NCI-H2081 treated with DMSO at 0.1 percent for 48 hours (cell line): ENCODE measurements around the gene OIP5.
"Not testable (repeated sequence)": the region's sequence is repeated elsewhere in the genome, so short reads cannot be mapped to it uniquely, and the experiment has no call there.

Experiments used
- DNase-seq: peaks from one replicate; lab custom pipeline; 2025; lab: John Stamatoyannopoulos, UW

The OIP5 gene

DNA sequence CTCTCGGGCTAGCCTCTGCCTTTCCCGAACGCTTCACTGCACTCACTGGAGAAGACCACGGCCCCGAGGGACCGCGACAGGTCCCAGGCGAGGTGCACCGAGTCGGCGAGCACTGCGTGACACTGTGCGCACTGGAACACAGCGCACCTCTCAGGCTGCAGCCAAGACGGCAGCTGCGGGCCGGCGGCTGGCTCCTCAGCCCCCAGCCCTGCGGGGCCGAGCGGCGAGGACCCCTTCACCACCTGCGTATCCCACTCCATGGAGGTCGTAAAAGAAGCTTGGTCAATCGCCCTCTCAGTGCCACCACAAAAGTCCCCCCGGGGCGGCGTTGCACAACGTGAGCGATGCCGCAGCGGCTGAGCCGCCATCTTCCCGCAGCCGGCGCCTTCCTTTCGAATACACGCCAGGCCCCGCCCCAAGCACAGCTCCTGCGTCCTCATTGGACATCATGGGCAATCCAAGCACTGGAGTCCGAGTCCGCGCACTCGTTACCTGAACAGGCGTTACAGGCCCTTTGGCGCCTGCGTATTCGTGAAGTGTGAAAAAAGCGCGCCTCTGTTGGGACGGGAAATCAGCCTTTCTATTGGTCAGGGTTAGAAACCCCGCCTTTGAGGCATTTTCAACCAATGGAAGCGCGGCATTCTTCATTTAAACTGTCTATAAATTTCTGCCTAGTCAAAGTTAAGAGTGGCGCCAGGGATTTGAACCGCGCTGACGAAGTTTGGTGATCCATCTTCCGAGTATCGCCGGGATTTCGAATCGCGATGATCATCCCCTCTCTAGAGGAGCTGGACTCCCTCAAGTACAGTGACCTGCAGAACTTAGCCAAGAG is at the start of gene OIP5, which contains the start of gene NUSAP1:
Gene OIP5 (minus strand): TSS at position 398 of the 832 bp plus-strand sequence. CDS start 30 bp downstream, at position 368.
Gene NUSAP1 (plus strand): TSS at position 688 of the 832 bp plus-strand sequence. CDS start 77 bp downstream, at position 765.
- peak; percentile 99 for DNase-seq

DNA sequence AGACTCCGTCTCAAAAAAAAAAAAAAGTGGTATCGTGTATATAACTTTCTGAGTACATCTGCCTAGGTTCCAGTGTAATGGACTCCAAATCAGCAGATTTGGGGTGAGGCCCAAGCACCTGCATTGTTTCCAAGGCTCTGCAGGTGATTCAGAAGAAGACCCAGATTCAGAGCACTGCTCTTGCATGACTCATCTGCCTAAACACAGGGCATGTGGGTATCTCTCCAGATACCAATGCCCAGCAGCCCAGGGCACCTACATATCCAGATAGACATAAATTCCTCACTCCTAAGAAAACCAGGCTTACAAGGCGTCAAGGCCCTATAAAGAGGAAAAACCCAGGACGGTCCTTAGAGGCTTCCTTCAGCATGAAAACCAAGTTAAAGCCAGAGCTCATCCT is 45.6 kb upstream of the OIP5 start:
- no peak for DNase-seq

DNA sequence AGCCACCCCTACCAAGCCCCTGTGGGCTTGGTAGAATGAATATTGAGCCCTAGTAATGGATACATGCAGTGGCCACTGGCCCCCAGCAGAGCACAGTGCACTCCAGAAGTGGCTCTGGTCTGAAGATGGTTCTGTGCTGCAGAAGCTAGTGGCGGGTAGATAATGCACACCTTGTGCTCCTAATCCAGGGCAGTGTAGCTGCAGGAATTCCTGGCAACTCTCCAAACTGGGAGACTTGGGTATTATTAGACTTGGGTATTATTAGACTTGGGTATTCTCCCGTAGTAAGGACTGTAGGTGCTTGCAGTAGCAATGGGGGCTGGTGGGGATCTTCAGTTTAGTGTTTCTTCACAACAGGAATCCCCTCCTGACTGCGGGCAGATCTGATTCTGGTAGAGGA is 35.0 kb upstream of the OIP5 start:
- DNase-seq = no peak

DNA sequence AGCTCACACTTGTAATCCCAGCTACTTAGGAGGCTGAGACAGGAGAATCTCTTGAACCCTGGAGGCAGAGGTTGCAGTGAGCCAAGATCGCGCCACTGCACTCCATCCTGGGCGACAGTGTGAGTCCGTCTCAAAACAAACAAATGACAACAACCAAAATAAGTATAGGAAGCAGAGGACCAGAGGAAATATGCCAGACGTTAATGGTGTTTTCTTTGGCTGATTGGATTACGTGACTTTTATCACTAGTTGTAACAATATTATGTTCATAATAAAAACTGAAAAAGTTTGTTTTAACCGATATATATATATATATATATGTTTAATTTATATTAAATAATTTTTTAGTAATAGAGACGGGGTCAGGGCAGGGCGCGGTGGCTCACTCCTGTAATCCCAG is 22.0 kb upstream of the OIP5 start:
- DNase-seq = no peak

DNA sequence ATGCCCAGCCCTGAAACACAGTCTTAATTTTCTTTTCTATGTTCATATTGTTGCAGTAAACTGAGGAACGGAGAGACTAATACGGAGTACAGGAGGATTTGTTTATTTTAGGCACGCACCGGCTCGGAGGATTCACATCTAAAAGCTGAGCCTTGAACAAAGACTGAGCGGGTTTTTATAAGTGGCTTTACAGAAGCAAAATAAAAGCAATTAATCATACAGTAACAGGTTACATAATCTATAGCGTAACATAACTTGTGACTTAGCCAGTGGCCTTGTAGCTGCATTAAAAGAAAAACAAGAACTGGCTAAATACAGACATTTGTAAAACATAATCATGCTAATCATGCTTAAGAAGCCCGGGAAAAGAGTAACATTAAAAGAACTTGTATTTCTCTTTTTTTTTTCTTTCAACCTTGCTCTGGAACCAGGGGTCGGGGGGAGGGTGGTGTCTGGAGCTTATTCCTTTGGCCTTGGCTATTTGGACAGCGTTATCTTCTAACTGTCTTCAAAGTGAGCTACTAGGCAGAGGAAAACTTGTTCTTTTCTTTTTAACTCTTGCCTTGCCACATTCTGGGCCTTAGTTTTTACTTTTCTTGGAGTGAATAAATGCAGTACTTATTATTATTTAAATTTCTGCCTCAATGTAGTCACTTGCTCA is 17.8 kb upstream of the OIP5 start:
- no peak for DNase-seq

DNA sequence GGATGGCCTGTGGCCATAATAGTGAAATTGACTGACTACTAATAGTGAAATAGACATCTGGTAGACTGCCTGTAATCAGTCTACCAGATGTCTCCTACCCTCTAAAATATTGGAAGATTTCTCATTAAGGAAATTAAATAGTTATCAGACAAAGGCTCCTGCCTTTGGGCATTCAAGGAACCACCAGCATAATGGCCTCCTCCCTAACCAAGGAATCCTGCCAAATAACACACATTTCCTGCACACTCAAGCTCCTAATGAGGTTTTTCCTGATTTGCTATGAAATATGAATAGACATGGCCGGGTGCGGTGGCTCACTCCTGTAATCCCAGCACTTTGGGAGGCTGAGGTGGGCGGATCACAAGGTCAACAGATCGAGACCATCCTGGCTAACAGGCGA is 14.8 kb upstream of the OIP5 start:
- DNase-seq = no peak

DNA sequence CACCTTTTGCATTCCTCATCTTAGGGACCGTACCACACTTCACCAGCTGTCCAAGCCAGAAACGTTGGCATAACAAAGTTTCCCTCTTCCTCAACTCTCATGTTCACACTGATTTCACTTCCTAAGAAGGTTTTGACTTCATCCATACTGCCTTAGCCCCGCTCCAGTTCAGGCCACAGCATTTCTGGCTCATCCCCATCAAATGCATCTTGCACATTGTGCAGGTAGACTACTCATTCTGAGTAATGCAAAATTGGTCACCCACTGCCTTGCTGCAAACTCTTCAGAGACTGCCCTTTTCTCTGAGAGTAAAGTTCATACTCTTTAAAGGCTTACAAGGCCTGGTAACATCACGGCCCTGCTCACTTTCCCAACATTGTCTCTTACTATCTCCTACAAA is 9.1 kb upstream of the OIP5 start:
- DNase-seq = no peak

DNA sequence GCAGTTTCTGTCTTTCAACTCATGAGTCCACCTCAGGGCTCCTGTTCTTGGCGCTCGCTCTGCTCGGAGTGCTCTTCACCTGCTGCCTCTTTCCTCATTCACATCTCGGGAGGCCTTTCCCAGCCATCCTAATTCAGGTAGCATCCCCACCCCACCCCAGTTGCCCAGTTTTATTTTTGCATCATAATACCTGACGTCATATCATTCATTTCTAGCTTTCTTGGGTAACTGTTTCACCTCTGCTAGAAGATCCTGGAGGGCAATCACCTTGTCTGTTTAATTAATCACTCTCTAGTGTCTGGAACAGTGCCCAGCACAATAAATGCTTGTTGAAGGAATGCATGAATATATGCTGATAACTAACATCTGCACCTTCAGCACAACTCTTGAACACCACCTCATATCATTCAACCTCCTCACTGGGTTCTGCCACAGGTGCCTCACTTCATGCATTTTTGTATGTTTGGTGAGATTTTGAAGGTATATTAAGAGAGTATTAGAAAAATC is 7.9 kb upstream of the OIP5 start:
- DNase-seq = no peak

DNA sequence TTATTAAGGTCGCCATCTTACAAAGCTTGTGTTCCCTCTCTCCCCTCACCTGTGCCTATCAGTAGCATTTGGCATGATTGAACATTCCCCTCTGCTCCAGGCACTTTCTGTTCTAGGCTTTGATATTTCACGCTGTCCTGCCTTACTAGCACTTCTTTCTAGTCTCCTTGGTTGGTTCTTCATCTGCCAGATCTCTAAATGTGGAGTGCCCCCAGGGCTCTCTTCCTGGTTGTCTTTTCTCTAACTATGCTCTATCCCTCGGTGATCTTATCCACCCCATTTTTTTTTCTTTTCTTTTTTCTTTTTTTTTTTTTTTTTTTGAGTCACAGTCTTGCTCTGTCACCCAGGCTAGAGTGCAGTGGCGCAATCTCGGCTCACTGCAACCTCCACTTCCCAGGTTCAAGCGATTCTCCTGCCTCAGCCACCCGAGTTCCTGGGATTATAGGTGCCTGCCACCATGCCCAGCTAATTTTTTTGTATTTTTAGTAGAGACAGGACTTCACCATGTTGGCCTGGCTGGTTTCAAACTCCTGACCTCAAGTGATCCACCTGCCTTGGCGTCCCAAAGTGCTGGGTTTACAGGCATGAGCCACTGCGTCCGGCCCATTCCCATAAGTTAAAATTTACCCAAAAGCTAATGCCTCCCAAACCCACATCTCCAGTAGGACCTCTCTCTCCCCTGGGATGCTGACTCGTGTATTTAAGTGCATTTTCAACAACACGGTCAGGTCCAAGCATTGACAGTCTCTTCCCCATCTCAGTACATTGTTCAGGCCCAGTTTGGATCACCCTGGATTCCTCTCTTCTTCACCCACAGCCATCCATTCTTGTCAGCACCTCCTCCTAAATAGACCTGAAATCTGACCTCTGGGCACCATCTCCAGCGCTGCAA is 5.5 kb upstream of the OIP5 start:
- DNase-seq = no peak

DNA sequence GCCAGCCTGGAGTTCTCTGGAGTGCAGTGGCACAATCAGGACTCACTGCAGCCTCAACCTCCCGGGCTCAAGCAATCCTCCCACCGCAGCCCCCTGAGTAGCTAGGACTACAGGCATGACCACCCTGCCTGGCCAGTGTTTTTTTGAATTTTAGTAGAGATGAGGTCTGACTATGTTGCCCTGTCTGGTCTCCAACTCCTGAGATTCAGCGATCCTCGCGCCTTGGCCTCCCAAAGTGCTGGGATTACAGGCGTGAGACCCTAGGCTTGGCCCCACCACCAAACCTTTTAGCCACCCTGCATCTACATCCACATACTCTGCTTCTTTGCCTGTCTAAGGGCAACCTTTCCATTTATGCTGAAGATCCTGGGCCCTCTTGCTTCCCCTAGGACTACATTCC is 4.7 kb upstream of the OIP5 start:
- DNase-seq = no peak

DNA sequence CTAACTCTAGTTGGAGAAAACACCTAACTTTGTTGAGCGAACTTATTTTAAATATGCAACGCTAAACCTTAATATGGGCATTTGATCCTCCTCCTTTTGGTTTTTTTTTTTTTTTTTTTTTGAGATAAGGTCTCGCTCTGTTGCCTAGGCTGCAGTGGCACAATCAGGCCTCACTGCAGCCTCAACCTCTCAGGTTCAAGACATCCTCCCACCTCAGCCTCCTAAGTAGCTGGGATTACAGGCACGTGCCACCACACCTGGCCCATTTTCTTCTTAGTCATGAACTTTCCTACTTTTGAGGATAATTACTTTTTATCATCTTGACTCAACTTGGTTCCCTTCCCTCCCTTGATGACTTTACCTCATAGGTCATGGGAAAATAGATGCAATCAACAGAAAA is 4.2 kb upstream of the OIP5 start:
- no peak for DNase-seq

DNA sequence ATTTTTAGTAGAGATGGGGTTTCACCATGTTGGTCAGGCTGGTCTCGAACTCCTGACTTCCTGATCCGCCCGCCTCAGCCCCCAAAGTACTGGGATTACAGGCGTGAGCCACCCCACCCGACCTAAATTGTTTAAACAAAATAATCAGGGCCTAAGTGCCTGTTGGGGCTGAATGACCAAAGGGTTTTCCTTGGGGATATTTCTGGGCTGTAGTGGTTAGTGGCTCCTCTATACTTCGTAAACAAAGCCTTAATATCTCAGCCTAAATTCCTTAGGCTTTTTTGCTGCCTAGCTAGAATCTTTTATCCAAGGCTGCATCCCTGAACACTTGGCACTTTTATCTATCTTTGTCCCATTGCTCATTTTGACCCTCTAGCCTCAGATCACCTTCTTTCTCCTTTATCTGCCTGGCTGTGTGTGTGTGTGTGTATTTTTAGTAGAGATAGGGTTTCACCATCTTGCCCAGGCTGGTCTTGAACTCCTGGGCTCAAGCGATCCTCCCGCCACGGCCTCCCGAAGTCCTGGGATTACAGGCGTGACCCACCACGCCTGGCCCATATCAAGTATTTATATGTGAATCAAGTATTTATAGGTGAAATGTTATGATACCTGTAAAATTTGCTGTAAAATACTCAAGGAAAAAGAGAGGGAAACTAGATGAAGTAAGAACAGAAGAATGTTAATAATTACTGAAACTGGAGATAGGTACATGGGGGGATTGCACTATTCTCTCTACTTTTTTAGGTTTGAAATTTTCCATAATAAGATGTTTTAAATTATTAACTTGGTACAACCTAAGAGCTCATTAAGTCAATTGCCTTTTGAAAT is 2.1 kb upstream of the OIP5 start:
- no peak for DNase-seq

DNA sequence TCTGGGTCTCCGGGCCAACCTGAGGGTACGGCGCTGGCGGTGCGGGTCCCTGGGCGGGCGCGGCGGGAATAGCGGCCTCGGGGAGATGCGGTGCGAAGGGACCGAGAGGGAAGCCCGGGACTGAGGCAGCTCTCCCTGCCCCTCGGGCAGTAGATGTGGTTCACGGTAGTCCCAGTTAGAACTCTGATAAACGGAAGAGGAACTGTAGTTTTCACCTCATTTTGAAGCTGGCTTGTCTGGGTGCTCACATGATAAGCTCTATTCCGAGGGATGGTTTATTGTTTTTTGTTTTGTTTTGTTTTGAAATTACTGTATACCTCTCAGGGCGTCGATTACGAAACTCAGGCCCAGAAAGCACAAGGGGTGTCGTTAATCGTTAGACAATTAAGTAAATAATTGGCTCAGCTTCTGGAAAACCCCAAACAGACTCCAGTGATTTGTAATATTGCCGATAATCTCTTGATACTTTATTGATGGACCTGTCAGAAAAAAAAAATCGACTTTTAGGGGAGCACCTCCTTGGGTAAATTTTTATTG is 703 bp upstream of the OIP5 start:
- no peak for DNase-seq

DNA sequence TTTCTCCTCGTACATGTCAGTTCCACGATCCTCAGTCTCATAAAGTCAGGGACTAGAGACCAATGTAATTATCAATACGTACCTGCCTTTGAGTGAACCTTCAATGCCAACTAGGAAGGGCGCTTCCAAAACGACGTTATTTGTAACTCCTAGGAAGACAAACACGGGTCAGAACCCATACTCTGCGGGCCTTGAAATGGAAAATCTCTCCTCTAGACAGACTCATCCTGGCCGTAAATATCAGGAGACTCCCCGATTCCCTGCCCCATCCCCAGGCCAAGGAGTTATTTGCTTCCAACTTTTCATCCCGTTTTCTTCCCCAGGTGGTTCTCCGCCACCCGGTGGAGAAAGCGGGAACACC is 578 bp downstream of the OIP5 start:
- no peak for DNase-seq

DNA sequence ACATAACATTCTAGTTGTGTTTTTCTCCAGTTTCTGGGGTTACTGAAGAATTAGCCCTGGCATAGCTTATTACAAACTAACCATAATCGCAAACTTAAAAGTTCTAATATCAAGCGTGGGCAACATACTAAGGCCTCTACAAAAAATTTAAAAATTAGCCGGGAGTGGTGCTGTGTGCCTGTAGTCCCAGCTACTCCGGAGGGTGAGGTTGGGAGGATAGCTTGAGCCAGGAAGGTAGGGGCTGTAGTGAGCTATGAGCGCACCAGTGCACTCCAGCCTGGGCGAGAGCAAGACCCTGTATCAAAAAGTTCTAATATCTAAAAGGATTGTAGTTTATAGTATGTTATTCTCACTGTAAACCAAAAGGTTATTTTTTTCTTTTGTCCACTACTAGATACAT is 1.1 kb downstream of the OIP5 start:
- DNase-seq = no peak

DNA sequence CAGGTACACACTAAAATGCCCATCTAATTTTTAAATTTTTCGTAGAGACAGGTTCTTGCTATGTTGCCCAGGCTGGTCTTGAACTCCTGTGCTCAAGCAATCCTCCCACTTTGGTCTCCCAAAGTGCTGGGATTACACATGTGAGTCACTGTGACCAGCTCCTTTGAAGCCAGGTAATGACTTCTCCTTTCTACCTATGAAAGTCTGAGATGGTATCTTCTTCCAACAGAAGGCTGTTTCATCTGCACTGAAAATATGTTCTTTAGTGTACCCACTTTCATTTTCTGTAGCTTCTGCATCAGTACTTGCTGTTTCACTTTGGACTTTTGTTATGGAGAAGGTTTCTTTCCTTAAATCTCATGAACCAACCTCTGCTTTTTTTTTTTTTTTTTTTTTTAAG is 8.8 kb downstream of the OIP5 start:
- no peak for DNase-seq

DNA sequence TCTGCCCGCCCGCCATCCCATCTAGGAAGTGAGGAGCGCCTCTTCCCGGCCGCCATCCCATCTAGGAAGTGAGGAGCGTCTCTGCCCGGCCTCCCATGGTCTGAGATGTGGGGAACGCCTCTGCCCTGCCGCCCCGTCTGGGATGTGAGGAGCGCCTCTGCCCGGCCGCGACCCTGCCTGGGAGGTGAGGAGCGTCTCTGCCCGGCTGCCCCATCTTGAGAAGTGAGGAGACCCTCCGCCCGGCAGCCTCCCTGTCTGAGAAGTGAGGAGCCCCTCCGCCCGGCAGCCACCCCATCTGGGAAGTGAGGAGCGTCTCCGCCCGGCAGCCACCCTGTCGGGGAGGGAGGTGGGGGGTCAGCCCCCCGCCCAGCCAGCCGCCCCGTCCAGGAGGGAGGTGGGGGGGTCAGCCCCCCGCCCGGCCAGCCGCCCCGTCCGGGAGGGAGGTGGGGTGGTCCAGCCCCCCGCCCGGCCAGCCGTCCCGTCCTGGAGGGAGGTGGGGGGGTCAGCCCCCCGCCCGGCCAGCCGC is 11.5 kb downstream of the OIP5 start:
- DNase-seq = not testable (repeated sequence)

DNA sequence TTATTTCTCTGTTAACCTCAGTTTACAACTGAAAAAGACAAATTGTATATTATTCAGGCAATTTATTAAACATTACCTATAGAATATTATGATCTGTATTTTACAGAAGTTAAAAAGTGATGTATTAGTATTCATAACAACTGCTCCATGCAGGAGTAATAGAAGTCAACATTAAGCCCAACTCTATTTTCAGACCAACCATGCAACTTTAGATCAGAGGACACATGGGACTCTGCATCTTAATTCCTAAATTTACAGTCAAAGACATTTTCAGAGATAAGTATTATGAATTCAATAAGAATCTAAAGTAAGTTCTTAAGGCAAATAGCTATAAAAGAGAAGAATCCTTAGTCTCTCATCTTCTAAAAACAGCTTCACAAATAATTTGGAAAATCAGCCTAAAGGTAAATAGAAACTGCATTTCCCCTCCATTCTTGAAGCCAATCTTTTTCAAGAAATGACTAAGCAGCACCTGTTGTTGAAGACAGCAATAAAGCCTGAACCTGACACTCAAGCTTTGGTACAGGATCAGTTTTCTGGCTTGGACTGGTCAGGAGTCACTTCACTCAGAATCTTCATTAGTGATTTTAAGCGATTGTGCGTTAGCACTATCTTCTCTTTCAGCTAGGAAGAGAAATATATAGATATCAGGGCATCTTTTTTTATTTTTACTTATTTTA is 23.0 kb downstream of the OIP5 start:
- DNase-seq = no peak

DNA sequence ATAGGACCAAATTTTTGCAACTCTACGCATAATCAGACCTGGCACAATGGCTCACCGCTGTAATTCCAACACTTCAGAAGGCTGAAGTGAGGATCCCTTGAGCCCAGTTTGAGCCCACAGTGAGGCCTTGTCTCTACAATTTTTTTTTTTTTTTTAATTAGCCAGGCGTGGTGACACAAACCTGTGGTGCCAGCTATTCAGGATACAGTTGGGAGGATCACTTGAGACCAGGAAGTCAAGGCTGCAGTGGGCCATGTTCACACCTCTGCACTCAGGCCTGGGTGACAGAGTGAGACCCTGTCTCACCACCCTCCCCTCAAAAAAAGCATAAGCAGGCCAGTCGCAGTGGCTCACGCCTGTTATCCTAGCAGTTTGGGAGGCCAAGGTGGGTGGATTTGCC is 24.7 kb downstream of the OIP5 start:
- DNase-seq = no peak

DNA sequence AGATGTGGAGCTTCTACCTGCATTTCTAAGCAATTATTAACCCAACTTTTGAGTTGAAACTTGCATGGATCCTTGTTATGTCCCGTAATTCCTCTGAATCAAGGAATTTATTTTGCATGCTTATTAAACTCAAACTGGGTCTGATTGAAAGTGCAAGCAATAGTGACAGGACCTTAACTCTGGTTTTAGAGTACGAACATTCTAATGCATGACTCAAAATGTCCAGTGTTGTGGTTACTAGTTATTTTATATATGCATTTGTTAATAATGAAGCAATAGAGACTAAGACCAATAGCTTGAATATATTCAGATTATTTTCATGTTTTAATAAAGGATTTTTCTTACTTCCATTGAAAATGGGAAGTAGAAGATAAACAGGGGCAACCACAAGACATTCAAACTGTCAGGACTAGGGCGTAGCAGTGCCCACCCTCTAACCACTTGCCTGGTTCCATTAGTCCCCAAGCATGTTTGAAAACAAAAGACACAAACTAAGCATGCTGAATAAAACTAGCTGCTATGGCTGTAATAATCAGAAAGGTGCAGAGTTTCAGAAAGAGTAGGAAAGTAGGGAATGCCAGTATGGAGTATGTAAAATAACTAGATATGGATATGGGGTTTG is 28.1 kb downstream of the OIP5 start:
- DNase-seq = no peak
